HTR-8/SVneo (cell line): ENCODE data around the gene ASB1.

Experiments used
- DNase-seq: peaks from one replicate; pipeline ENCODE4 v3.0.0; 2011; ENCODE audit warnings: low spot score, mixed read lengths; ENCODE audit not compliant: insufficient read length
- FAIRE-seq: peaks from 2 replicates; lab custom pipeline; 2011; peaks lifted over from hg19 to GRCh38; lab: Jason Lieb, UNC

ASB1 gene

GRCh38 chr2:238487652-238488346 is 61.1 kb downstream of the ASB1 start:
- FAIRE-seq: no peak

GRCh38 chr2:238488347-238488826 is 61.7 kb downstream of the ASB1 start:
- FAIRE-seq: no peak

More at GRCh38 chr2:238487652-238488346, 61.1 kb downstream of the ASB1 start:
- no peak for DNase-seq

GRCh38 chr2:238489431-238489830 is 62.7 kb downstream of the ASB1 start:
- no peak for FAIRE-seq

More at GRCh38 chr2:238488347-238488826, 61.7 kb downstream of the ASB1 start:
- no peak for DNase-seq

GRCh38 chr2:238489896-238490295 is 63.2 kb downstream of the ASB1 start:
- no peak for DNase-seq
- FAIRE-seq: no peak

More at GRCh38 chr2:238489431-238489830, 62.7 kb downstream of the ASB1 start:
- no peak for DNase-seq

- DNase-seq: no peak
- no peak for FAIRE-seq
Measured at GRCh38 chr2:238492840-238493239, 66.1 kb downstream of the ASB1 start.

- DNase-seq: no peak
- no peak for FAIRE-seq
Measured at GRCh38 chr2:238493411-238493810, 66.7 kb downstream of the ASB1 start.

- no peak for DNase-seq
- FAIRE-seq: no peak
Measured at GRCh38 chr2:238493880-238494572, 67.3 kb downstream of the ASB1 start.

GRCh38 chr2:238494573-238494961 is 67.8 kb downstream of the ASB1 start:
- DNase-seq: no peak
- no peak for FAIRE-seq

- FAIRE-seq: no peak
- DNase-seq: no peak
Measured at GRCh38 chr2:238495422-238495821, 68.7 kb downstream of the ASB1 start.

GRCh38 chr2:238496756-238497609 is 70.3 kb downstream of the ASB1 start:
- DNase-seq (no peak), FAIRE-seq (no peak)

GRCh38 chr2:238497610-238498005 is 70.9 kb downstream of the ASB1 start:
- FAIRE-seq (no peak), DNase-seq (no peak)

GRCh38 chr2:238498188-238498587 is 71.5 kb downstream of the ASB1 start:
- FAIRE-seq: no peak
- DNase-seq: no peak

- FAIRE-seq (no peak), DNase-seq (no peak)
Measured at GRCh38 chr2:238498691-238499295, 72.1 kb downstream of the ASB1 start.

- DNase-seq (no peak), FAIRE-seq (no peak)
Measured at GRCh38 chr2:238499731-238500580, 73.2 kb downstream of the ASB1 start.

- FAIRE-seq: no peak
Measured at GRCh38 chr2:238501311-238501710, 74.6 kb downstream of the ASB1 start.

More at GRCh38 chr2:238501311-238501710, 74.6 kb downstream of the ASB1 start:
- DNase-seq: no peak
